ENCODE measurements around the gene AP2A1.

GRCh38 chr19:49758292-49758691 is 8.5 kb upstream of the AP2A1 start:
- TF ChIP-seq CTCF (IDR thresholded peaks at IDR 0.05) (no peak), POLR2A (IDR thresholded peaks at IDR 0.05) (no peak), EP300 (IDR thresholded peaks at IDR 0.05) (no peak)
